ENCODE data around the gene PLCG1. TPM values are rescaled to one million over a fixed set of nuclear protein-coding genes. Genes with fewer than 3 reads are reported as not detected.

Gene PLCG1
- polyA plus RNA-seq, 1 donor from 2014 or later, result 164 TPM

GRCh38 chr20:41175201-41175651, 37.9 kb downstream of the PLCG1 start:
- Histone ChIP-seq H3K9me2 (ENCODE audit: insufficient read depth, low read length) (no peaks in the 10 kb centered on the region), H3K79me2 (replicated peaks; ENCODE audit: insufficient read depth, low read length) (no peaks in the 10 kb centered on the region), H3K36me3 (ENCODE audit: insufficient read depth, low read length) (no peaks in the 10 kb centered on the region), H3K9me3 (ENCODE audit: low read length) (no peaks in the 10 kb centered on the region), H3F3A (ENCODE audit: insufficient read depth, low read length, poor library complexity, severe bottlenecking) (no peaks in the 10 kb centered on the region), H3K9ac (ENCODE audit: low read length) (no peak overlapping the region), H3K27ac (ENCODE audit: low read length) (no peak overlapping the region), H2AFZ (ENCODE audit: low read depth, low read length) (no peak overlapping the region), H3K4me3 (ENCODE audit: low read length) (no peak overlapping the region), H3K27me3 (ENCODE audit: insufficient read depth, low read depth, low read length) (no peaks in the 10 kb centered on the region), H3K4me2 (ENCODE audit: low read length) (no peak overlapping the region), H4K20me1 (ENCODE audit: insufficient read depth) (no peaks in the 10 kb centered on the region)
- TF ChIP-seq EP300 (conservative IDR thresholded peaks at IDR 0.05; ENCODE audit: poor library complexity, severe bottlenecking) (no peak), TAF1 (IDR thresholded peaks at IDR 0.05; ENCODE audit: low read depth) (no peak), CTCF (IDR thresholded peaks at IDR 0.05; ENCODE audit: poor library complexity, severe bottlenecking) (no peak), RAD21 (conservative IDR thresholded peaks at IDR 0.05) (no peak), POLR2AphosphoS5 (IDR thresholded peaks at IDR 0.05) (no peak), REST (IDR thresholded peaks at IDR 0.05; ENCODE audit: borderline replicate concordance) (no peak), EZH2 (IDR thresholded peaks at IDR 0.05; ENCODE audit: borderline replicate concordance, insufficient read depth, low read length, poor library complexity, severe bottlenecking) (no peak), SMC3 (conservative IDR thresholded peaks at IDR 0.05; ENCODE audit: poor library complexity) (no peak), MXI1 (conservative IDR thresholded peaks at IDR 0.05; ENCODE audit: poor library complexity, severe bottlenecking) (no peak)

GRCh38 chr20:41175727-41176330, 38.5 kb downstream of the PLCG1 start:
- Histone ChIP-seq H3K79me2 (replicated peaks; ENCODE audit: insufficient read depth, low read length) (no peaks in the 10 kb centered on the region), H3K9me2 (ENCODE audit: insufficient read depth, low read length) (no peaks in the 10 kb centered on the region), H3K4me2 (ENCODE audit: low read length) (no peak overlapping the region), H3K36me3 (ENCODE audit: insufficient read depth, low read length) (no peaks in the 10 kb centered on the region), H3K9me3 (ENCODE audit: low read length) (no peaks in the 10 kb centered on the region), H3K4me3 (ENCODE audit: low read length) (no peak overlapping the region), H3K9ac (ENCODE audit: low read length) (no peak overlapping the region), H2AFZ (ENCODE audit: low read depth, low read length) (no peak overlapping the region), H3F3A (ENCODE audit: insufficient read depth, low read length, poor library complexity, severe bottlenecking) (no peaks in the 10 kb centered on the region), H3K27ac (ENCODE audit: low read length) (no peak overlapping the region), H3K27me3 (ENCODE audit: insufficient read depth, low read depth, low read length) (no peaks in the 10 kb centered on the region), H4K20me1 (ENCODE audit: insufficient read depth) (no peaks in the 10 kb centered on the region)
- no peak for TF ChIP-seq TAF1 (IDR thresholded peaks at IDR 0.05; ENCODE audit: low read depth)
- TF ChIP-seq EP300 (conservative IDR thresholded peaks at IDR 0.05; ENCODE audit: poor library complexity, severe bottlenecking), result no peak

Data from neural cell (in vitro differentiated cells).